GM21390 (cell line): Measurements from ENCODE around the gene ZFYVE1.
"Not testable (repeated sequence)": the region's sequence is repeated elsewhere in the genome, so short reads cannot be mapped to it uniquely, and the experiment has no call there.

Source experiments
- ATAC-seq: cut with Tn5 transposase; IDR thresholded peaks from one replicate; pipeline ENCODE4 v1.9.1; 2021; ENCODE audit not compliant: unreplicated experiment

ZFYVE1 gene

GRCh38 chr14:73007835-73008234 is 19.1 kb downstream of the ZFYVE1 start:
- no peak for ATAC-seq

- ATAC-seq = not testable (repeated sequence)
Measured at GRCh38 chr14:73004641-73005040, 22.3 kb downstream of the ZFYVE1 start.

- ATAC-seq = no peak
Measured at GRCh38 chr14:73003681-73004080, 23.2 kb downstream of the ZFYVE1 start.

- no peak for ATAC-seq
Measured at GRCh38 chr14:73000073-73000472, 26.8 kb downstream of the ZFYVE1 start.

- ATAC-seq = no peak
Measured at GRCh38 chr14:72999316-72999715, 27.6 kb downstream of the ZFYVE1 start.

GRCh38 chr14:72998252-72998903 is 28.5 kb downstream of the ZFYVE1 start:
- ATAC-seq = no peak

- ATAC-seq = no peak
Measured at GRCh38 chr14:72996916-72997315, 30.0 kb downstream of the ZFYVE1 start.

- no peak for ATAC-seq
Measured at GRCh38 chr14:72990171-72990570, 36.7 kb downstream of the ZFYVE1 start.

- ATAC-seq = no peak
Measured at GRCh38 chr14:72986857-72987256, 40.0 kb downstream of the ZFYVE1 start.

- no peak for ATAC-seq
Measured at GRCh38 chr14:72986214-72986613, 40.7 kb downstream of the ZFYVE1 start.

- no peak for ATAC-seq
Measured at GRCh38 chr14:72982146-72982708, 44.7 kb downstream of the ZFYVE1 start.

- no peak for ATAC-seq
Measured at GRCh38 chr14:72980863-72981262, 46.0 kb downstream of the ZFYVE1 start.

- no peak for ATAC-seq
Measured at GRCh38 chr14:72978856-72979255, 48.0 kb downstream of the ZFYVE1 start.

GRCh38 chr14:72975770-72976169 is 51.1 kb downstream of the ZFYVE1 start:
- no peak for ATAC-seq

- ATAC-seq = no peak
Measured at GRCh38 chr14:72974661-72975060, 52.2 kb downstream of the ZFYVE1 start.

GRCh38 chr14:72970824-72971434 is 56.0 kb downstream of the ZFYVE1 start:
- no peak for ATAC-seq

- ATAC-seq = no peak
Measured at GRCh38 chr14:72970058-72970630, 56.8 kb downstream of the ZFYVE1 start.

GRCh38 chr14:72968316-72968715 is 58.6 kb downstream of the ZFYVE1 start:
- ATAC-seq = no peak

- no peak for ATAC-seq
Measured at GRCh38 chr14:72966038-72966437, 60.9 kb downstream of the ZFYVE1 start.

- ATAC-seq = no peak
Measured at GRCh38 chr14:72965249-72965648, 61.7 kb downstream of the ZFYVE1 start.

GRCh38 chr14:72962829-72963312 is 64.0 kb downstream of the ZFYVE1 start:
- no peak for ATAC-seq

- ATAC-seq = not testable (repeated sequence)
Measured at GRCh38 chr14:72962336-72962754, 64.6 kb downstream of the ZFYVE1 start.
